Measurements from ENCODE around the gene APOD.
"Not testable (repeated sequence)": the region's sequence is repeated elsewhere in the genome, so short reads cannot be mapped to it uniquely, and the experiment has no call there.

The APOD gene

DNA sequence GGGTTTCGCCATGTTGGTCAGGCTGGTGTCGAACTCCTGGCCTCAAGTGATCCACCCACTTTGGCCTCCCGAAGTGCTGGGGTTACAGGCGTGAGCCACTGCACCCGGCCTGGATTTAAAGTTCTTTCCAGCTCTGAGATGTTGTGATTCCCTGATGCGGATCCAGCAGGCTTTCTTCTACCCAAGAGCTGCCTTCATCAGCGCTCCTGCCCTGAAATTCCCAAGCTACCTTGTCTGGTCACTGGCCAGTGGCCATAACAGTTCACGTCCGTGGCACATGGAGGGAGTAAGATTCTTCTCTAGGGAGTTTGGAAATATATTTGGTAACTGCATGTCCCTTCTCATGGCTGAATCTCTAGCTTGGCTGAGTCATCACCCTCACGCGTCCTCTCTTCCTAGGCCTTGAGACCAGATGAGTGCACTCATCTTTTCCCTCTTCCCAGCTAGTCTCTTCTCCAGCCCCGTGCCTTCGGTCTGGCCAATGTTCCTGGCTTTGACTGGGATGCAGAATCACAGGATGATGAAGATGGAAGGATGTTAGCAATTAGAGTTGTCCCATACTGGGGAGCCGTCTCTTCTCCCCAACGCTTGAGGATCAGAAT, 29.8 kb upstream of the APOD start:
- Histone ChIP-seq H3K9me3 (ENCODE audit: low read depth, low read length) (no peaks in the 10 kb centered on the region; the same call in 1 of the 2 replicates), H3K36me3 (ENCODE audit: insufficient read depth, low read length) (no peaks in the 10 kb centered on the region), H3K4me3 (no peak overlapping the region), H3K27ac (no peak overlapping the region), H3K9ac (ENCODE audit: insufficient read length) (no peak overlapping the region)
- TF ChIP-seq EZH2 (IDR thresholded peaks at IDR 0.05) (no peak), FOXP2 (optimal IDR thresholded peaks at IDR 0.05; ENCODE audit: control extremely low read depth, extremely low read length, insufficient read depth) (no peak), POLR2AphosphoS5 (IDR thresholded peaks at IDR 0.05; ENCODE audit: borderline replicate concordance, low read depth, low read length) (no peak)
- DNase-seq (ENCODE audit: low read depth, low spot score) = no peak

DNA sequence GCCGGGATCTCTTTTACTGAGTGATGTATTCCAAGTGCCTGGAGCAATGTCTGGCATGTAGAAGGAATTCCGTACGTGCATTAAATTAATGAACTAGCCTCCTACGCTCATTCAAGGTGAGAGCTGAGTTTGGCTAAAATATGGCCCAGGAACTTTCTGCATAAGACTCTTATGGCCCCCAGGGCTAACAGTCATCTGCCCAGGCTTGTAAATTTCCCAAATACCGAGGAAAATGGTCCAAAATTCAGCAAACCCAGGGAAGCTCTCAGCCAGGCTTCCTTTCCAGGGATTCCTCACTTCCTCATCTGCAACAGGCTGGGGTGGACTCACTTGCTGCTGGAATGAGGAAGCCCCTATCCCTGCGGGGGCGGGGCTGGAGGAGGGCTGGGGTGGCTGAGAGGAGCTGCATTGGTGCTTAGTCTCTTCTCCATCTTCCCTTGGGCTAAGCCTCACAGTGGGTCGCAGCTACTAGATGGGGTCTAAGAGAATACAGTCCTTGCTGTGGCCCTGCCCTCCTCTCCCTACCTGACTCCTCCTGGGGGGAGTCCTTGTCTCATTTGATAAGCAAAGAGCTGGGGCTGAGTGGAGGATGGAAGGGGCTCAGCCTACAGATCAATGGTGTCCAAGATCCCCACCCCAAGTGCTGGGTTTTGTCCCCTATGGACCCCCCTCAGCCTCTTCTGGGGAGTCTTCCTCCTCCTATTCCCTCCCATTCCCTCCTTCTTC, 28.5 kb upstream of the APOD start:
- no peak overlapping the region for H3K9ac ChIP-seq (ENCODE audit: insufficient read length)
- no peak for TF ChIP-seq FOXP2 (optimal IDR thresholded peaks at IDR 0.05; ENCODE audit: control extremely low read depth, extremely low read length, insufficient read depth)
- no peak for TF ChIP-seq EZH2 (IDR thresholded peaks at IDR 0.05)
- no peak for TF ChIP-seq POLR2AphosphoS5 (IDR thresholded peaks at IDR 0.05; ENCODE audit: borderline replicate concordance, low read depth, low read length)
- no peak overlapping the region for H3K4me3 ChIP-seq
- DNase-seq (ENCODE audit: low read depth, low spot score) = no peak
- peaks cover under 1% of the 10 kb centered on the region; the same call in 1 of the 2 replicates for H3K9me3 ChIP-seq (ENCODE audit: low read depth, low read length)
- H3K27ac ChIP-seq = no peak overlapping the region
- H3K36me3 ChIP-seq (ENCODE audit: insufficient read depth, low read length) = no peaks in the 10 kb centered on the region

DNA sequence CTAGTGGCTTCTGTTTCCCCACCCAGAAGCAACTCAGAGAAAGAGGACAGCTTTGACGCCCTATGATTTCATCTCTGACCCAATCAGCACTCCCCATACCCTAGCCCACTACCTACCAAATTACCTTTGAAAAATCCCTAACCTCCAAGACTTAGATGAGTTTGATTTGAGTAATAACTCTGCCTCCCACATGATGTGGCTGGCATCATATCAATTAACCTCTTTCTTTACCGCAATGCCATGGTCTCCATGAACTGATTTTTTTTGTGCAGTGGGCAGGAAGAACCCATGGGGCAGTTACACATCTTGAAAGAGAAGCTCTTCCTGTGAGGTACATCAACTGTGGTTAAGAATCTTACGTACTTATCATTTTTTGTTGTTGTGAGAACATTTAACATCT, 25.5 kb upstream of the APOD start:
- TF ChIP-seq FOXP2 (optimal IDR thresholded peaks at IDR 0.05; ENCODE audit: control extremely low read depth, extremely low read length, insufficient read depth) = no peak
- no peak for TF ChIP-seq EZH2 (IDR thresholded peaks at IDR 0.05)
- Histone ChIP-seq H3K27ac (no peak overlapping the region), H3K9me3 (ENCODE audit: low read depth, low read length) (peaks cover 20% of the 10 kb centered on the region; the same call in 1 of the 2 replicates), H3K36me3 (ENCODE audit: insufficient read depth, low read length) (no peaks in the 10 kb centered on the region), H3K4me3 (no peak overlapping the region), H3K9ac (ENCODE audit: insufficient read length) (no peak overlapping the region)
- DNase-seq (ENCODE audit: low read depth, low spot score) = no peak

DNA sequence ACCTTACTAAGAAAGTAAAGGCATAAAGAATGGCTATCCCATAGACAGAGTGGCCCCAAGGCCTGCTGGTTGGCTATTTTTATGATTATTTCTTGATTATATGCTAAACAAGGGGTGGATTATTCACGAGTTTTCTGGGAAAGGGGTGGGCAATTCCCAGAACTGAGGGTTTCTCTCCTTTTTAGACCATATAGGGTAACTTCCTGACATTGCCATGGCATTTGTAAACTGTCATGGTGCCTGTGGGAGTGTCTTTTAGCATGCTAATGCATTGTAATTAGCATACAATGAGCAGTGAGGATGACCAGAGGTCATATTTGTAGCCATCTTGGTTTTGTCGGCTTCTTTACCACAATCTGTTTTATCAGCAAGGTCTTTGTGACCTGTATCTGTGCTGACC, 18.0 kb upstream of the APOD start:
- not testable (repeated sequence) for H3K36me3 ChIP-seq (ENCODE audit: insufficient read depth, low read length); H3K4me3 ChIP-seq; H3K27ac ChIP-seq; H3K9ac ChIP-seq (ENCODE audit: insufficient read length); DNase-seq (ENCODE audit: low read depth, low spot score)
- peaks cover 17% of the 10 kb centered on the region; the same call in 1 of the 2 replicates for H3K9me3 ChIP-seq (ENCODE audit: low read depth, low read length)

DNA sequence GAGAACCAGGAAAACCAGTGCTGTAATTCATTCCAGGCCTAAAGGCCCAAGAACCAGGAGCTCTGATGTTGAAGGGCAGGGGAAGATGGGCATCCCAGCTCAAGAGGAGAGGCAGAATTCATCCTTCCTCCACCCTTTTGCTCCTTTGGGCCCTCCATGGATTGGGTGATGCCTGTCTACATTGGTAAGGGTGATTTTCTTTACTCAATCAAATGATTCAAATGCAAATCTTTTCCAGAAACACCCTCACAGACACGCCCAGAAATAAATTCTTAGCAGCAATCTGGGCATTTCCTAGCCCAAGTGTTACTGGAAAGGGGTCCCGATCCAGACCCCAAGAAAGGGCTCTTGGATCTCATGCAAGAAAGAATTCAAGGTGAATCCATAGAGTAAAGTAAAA, 17.6 kb upstream of the APOD start:
- Histone ChIP-seq H3K9me3 (ENCODE audit: low read depth, low read length) (peaks cover 13% of the 10 kb centered on the region; the same call in 1 of the 2 replicates), H3K27ac (no peak overlapping the region), H3K4me3 (no peak overlapping the region), H3K9ac (ENCODE audit: insufficient read length) (no peak overlapping the region), H3K36me3 (ENCODE audit: insufficient read depth, low read length) (no peaks in the 10 kb centered on the region)
- DNase-seq (ENCODE audit: low read depth, low spot score) = no peak
- TF ChIP-seq EZH2 (IDR thresholded peaks at IDR 0.05) (no peak), POLR2AphosphoS5 (IDR thresholded peaks at IDR 0.05; ENCODE audit: borderline replicate concordance, low read depth, low read length) (no peak), FOXP2 (optimal IDR thresholded peaks at IDR 0.05; ENCODE audit: control extremely low read depth, extremely low read length, insufficient read depth) (no peak)

DNA sequence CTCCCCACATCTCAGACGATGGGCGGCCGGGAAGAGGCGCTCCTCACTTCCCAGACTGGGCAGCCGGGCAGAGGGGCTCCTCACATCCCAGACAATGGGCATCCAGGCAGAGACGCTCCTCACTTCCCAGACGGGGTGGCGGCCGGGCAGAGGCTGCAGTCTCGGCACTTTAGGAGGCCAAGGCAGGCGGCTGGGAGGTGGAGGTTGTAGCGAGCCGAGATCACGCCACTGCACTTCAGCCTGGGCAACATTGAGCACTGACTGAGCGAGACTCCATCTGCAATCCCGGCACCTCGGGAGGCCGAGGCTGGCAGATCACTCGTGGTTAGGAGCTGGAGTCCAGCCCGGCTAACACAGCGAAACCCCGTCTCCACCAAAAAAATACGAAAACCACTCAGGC, 16.2 kb upstream of the APOD start:
- not testable (repeated sequence) for H3K9me3 ChIP-seq (ENCODE audit: low read depth, low read length); H3K36me3 ChIP-seq (ENCODE audit: insufficient read depth, low read length); H3K27ac ChIP-seq; H3K4me3 ChIP-seq; DNase-seq (ENCODE audit: low read depth, low spot score); H3K9ac ChIP-seq (ENCODE audit: insufficient read length)

DNA sequence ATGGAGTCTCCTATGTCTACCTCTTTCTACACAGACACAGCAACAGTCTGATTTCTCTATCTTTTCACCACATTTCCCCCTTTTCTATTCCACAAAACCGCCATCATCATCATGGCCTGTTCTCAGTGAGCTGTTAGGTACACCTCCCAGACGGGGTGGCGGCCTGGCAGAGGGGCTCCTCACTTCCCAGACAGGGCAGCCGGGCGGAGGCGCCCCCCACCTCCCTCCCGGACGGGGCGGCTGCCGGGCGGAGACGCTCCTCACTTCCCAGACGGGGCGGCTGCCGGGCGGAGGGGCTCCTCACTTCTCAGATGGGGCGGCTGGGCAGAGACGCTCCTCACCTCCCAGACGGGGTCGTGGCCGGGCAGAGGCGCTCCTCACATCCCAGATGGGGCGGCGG, 15.8 kb upstream of the APOD start:
- not testable (repeated sequence) for H3K36me3 ChIP-seq (ENCODE audit: insufficient read depth, low read length); DNase-seq (ENCODE audit: low read depth, low spot score); H3K27ac ChIP-seq; H3K9ac ChIP-seq (ENCODE audit: insufficient read length); H3K4me3 ChIP-seq; H3K9me3 ChIP-seq (ENCODE audit: low read depth, low read length)

DNA sequence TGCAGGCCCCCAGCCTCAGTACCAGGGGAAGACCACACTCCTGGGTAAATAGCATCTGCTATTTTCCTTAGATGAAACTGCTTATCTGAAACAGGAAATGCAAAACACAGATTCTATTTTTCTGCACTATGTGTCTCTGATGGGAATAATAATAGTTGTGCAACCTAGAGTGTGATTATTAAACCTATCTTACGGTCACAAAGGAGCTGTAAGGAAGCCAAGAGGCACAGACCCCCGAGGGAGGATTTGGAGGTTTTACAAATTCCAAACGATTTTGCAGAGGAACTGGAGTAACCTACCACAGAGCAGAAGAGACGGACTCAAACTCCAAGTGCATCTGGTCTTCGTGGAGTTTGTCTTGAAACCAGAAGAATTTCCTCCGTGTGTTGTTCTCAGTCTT, 14.1 kb upstream of the APOD start:
- Histone ChIP-seq H3K27ac (peak overlapping the region; percentile 95), H3K36me3 (ENCODE audit: insufficient read depth, low read length) (no peaks in the 10 kb centered on the region), H3K4me3 (peak overlapping the region; percentile 70), H3K9me3 (ENCODE audit: low read depth, low read length) (no peaks in the 10 kb centered on the region), H3K9ac (ENCODE audit: insufficient read length) (no peak overlapping the region)
- peak; percentile 97 for DNase-seq (ENCODE audit: low read depth, low spot score)
- TF ChIP-seq FOXP2 (optimal IDR thresholded peaks at IDR 0.05; ENCODE audit: control extremely low read depth, extremely low read length, insufficient read depth) (no peak), POLR2AphosphoS5 (IDR thresholded peaks at IDR 0.05; ENCODE audit: borderline replicate concordance, low read depth, low read length) (peak; percentile 58; the same call in 1 of the 2 replicates)

DNA sequence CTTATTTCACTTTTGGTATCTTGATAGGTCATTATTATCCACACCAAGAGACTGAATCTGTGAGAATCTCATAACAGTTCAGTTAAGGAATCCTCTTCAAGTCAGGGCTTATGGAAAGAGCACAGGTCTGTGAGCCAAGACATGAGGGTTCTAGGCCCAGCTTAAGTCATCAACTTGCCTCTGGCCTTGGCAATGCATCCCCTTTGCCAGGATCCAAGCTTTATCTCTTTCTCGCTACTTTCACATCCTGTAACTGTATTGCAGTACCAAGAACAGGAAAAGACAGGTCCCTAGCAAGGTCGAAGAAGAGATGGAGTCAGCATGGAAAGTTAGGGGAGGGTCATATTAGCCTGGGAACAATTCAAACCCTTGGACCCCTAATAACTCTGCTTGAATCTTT, 13.5 kb upstream of the APOD start:
- DNase-seq (ENCODE audit: low read depth, low spot score) = no peak
- Histone ChIP-seq H3K27ac (peak overlapping the region; percentile 95), H3K9ac (ENCODE audit: insufficient read length) (no peak overlapping the region), H3K36me3 (ENCODE audit: insufficient read depth, low read length) (no peaks in the 10 kb centered on the region), H3K4me3 (peak overlapping the region; percentile 70), H3K9me3 (ENCODE audit: low read depth, low read length) (no peaks in the 10 kb centered on the region)
- TF ChIP-seq EZH2 (IDR thresholded peaks at IDR 0.05) (no peak), FOXP2 (optimal IDR thresholded peaks at IDR 0.05; ENCODE audit: control extremely low read depth, extremely low read length, insufficient read depth) (no peak), POLR2AphosphoS5 (IDR thresholded peaks at IDR 0.05; ENCODE audit: borderline replicate concordance, low read depth, low read length) (no peak)

All from SK-N-MC (cell line).